Caco-2 (cell line): ENCODE data around the gene FBXO21. TPM values are rescaled to one million over a fixed set of nuclear protein-coding genes. Genes with fewer than 3 reads are reported as not detected.
A peak's percentile ranks its signal among the peaks of the same experiment; 100 is the strongest.

ENCODE experiments used
- BruUV-seq: library from RNA; stranded (reverse); fragments of 400-500 nt; replicated peaks from 2 replicates; lab custom pipeline; 2021; lab: Mats Ljungman, UMichigan
- CTCF ChIA-PET: fragments of 300-600 bp; sonication (Branson Sonifier 250); formaldehyde crosslinking; loops from one replicate; lab custom pipeline; 2022; ENCODE audit warnings: antibody characterized with exemption; lab: Charles Lee
- POLR2A ChIA-PET: fragments of 300-600 bp; sonication (Branson Sonifier 250); formaldehyde crosslinking; loops from one replicate; lab custom pipeline; 2022; ENCODE audit warnings: antibody characterized with exemption; lab: Charles Lee
- DNase-seq, 2 experiments: peaks; one replicate each; pipeline versions ENCODE4 v3.0.0 to v3.0.0-alpha.2; 2020 to 2022
- H3K27me3 ChIP-seq: replicated peaks from 2 replicates; pipeline ENCODE4 v1.6.0; 2011; ENCODE audit warnings: low read length; ENCODE audit not compliant: control insufficient read depth, insufficient read depth
- H3K36me3 ChIP-seq: 2 replicates; pipeline ENCODE4 v1.5.1; 2011; ENCODE audit warnings: low read length; ENCODE audit not compliant: control insufficient read depth, insufficient read depth
- H3K4me1 ChIP-seq: fragments of 250-450 bp; sonication (Bioruptor Pico); 2 replicates; pipeline ENCODE4 v1.5.1; 2020; ENCODE audit warnings: mild to moderate bottlenecking
- H3K4me3 ChIP-seq: 2 replicates; pipeline ENCODE4 v1.5.1; 2011; ENCODE audit warnings: low read depth, mild to moderate bottlenecking, control low read depth, low read length
- H3K9me3 ChIP-seq: fragments of 250-450 bp; sonication (Bioruptor Pico); 2 replicates; pipeline ENCODE4 v1.5.1; 2020; ENCODE audit warnings: mild to moderate bottlenecking, moderate library complexity
- H3K27ac Mint-ChIP-seq: one replicate; pipeline ENCODE4 v1.8.0; 2022; ENCODE audit warnings: mixed read lengths; ENCODE audit not compliant: unreplicated experiment
- H3K27me3 Mint-ChIP-seq: one replicate; pipeline ENCODE4 v1.8.0; 2022; ENCODE audit warnings: mixed read lengths; ENCODE audit not compliant: insufficient read depth, unreplicated experiment
- H3K36me3 Mint-ChIP-seq: one replicate; pipeline ENCODE4 v1.8.0; 2022; ENCODE audit warnings: mild to moderate bottlenecking, mixed read lengths; ENCODE audit not compliant: insufficient read depth, unreplicated experiment
- H3K4me1 Mint-ChIP-seq: one replicate; pipeline ENCODE4 v1.8.0; 2022; ENCODE audit warnings: low read depth, mixed read lengths; ENCODE audit not compliant: unreplicated experiment
- H3K4me3 Mint-ChIP-seq: one replicate; pipeline ENCODE4 v1.8.0; 2022; ENCODE audit warnings: mild to moderate bottlenecking, moderate library complexity, mixed read lengths; ENCODE audit not compliant: unreplicated experiment
- H3K9me3 Mint-ChIP-seq: one replicate; pipeline ENCODE4 v1.8.0; 2022; ENCODE audit warnings: mixed read lengths; ENCODE audit not compliant: unreplicated experiment
- CTCF ChIP-seq, 2 experiments: fragments of 200-600 bp in 1 of 2; IDR thresholded peaks; 1 replicate in 1 of 2; 2 replicates in 1 of 2; pipeline versions ENCODE4 v1.5.1 to v1.8.0; 2011 to 2022; ENCODE audit warnings: antibody characterized with exemption in 1 of 2, control low read depth in 1 of 2, inconsistent platforms in 1 of 2, low read depth in 1 of 2, low read length in 1 of 2, mild to moderate bottlenecking in 1 of 2, moderate library complexity in 1 of 2; ENCODE audit not compliant: insufficient read depth in 1 of 2, severe bottlenecking in 1 of 2, unreplicated experiment in 1 of 2
- intact Hi-C: fragments of 100-400 bp; cut with micrococcal nuclease; formaldehyde crosslinking; loops from one replicate; pipeline ENCODE4 v1.10.0; 2022; ENCODE audit not compliant: unreplicated experiment
- total RNA-seq: library from RNA; stranded (reverse); gene quantifications from 2 replicates; pipeline ENCODE4 v1.2.3, GENCODE V29; 2022

Gene FBXO21
- total RNA-seq, 1 experiment from 2014 or later, result 44.5 TPM

- Histone ChIP-seq H3K4me1 (no peaks in the 10 kb centered on the region), H3K27me3 (peaks cover 2% of the 10 kb centered on the region; the same call in 1 of the 2 replicates), H3K36me3 (no peaks in the 10 kb centered on the region), H3K9me3 (no peaks in the 10 kb centered on the region), H3K4me3 (no peak overlapping the region)
- no peak for DNase-seq
- Mint-ChIP-seq H3K36me3 (no peaks in the 10 kb centered on the region), H3K4me1 (no peaks in the 10 kb centered on the region), H3K4me3 (no peak overlapping the region), H3K27ac (no peak overlapping the region), H3K27me3 (peaks cover 24% of the 10 kb centered on the region), H3K9me3 (no peaks in the 10 kb centered on the region)
- BruUV-seq, result no TSS peak
- TF ChIP-seq CTCF (IDR thresholded peaks at IDR 0.05; ENCODE audit: insufficient read depth in 1 of 2, low read depth in 1 of 2, low read length in 1 of 2, severe bottlenecking in 1 of 2, unreplicated experiment in 1 of 2), result no peak
- intact Hi-C loops, result loop anchor here (5.0 kb wide), 2 partner anchors 624 to 639 kb away; no protein-coding TSS in a partner anchor
- ChIA-PET POLR2A (no interaction called here), CTCF (interaction anchor here (0.5 kb wide), 1 partner anchor 30 kb away, joined by 3 read pairs; no protein-coding TSS in a partner anchor)
Measured at GRCh38 chr12:117213295-117213808, 23.1 kb upstream of the FBXO21 start.

GRCh38 chr12:117212563-117213190 is 22.4 kb upstream of the FBXO21 start:
- Histone ChIP-seq H3K27me3 (no peaks in the 10 kb centered on the region), H3K36me3 (no peaks in the 10 kb centered on the region), H3K9me3 (no peaks in the 10 kb centered on the region), H3K4me3 (no peak overlapping the region), H3K4me1 (no peaks in the 10 kb centered on the region)
- DNase-seq, result peak; percentile 57 to 73
- Mint-ChIP-seq H3K4me3 (no peak overlapping the region), H3K4me1 (no peaks in the 10 kb centered on the region), H3K9me3 (no peaks in the 10 kb centered on the region), H3K27me3 (peaks cover 30% of the 10 kb centered on the region), H3K27ac (no peak overlapping the region), H3K36me3 (no peaks in the 10 kb centered on the region)
- TF ChIP-seq CTCF (IDR thresholded peaks at IDR 0.05; ENCODE audit: insufficient read depth in 1 of 2, low read depth in 1 of 2, low read length in 1 of 2, severe bottlenecking in 1 of 2, unreplicated experiment in 1 of 2), result peak; percentile 86 to 88
- CTCF ChIA-PET, result no interaction called here
- BruUV-seq, result no TSS peak
- intact Hi-C loops, result loop anchor here (1.0 to 5.0 kb wide), 4 partner anchors 155 to 640 kb away; no protein-coding TSS in a partner anchor
- POLR2A ChIA-PET, result no interaction called here

GRCh38 chr12:117210266-117210918 is 20.1 kb upstream of the FBXO21 start:
- Histone ChIP-seq H3K36me3 (no peaks in the 10 kb centered on the region), H3K4me3 (no peak overlapping the region), H3K4me1 (no peaks in the 10 kb centered on the region), H3K27me3 (no peaks in the 10 kb centered on the region), H3K9me3 (no peaks in the 10 kb centered on the region)
- H3K27ac Mint-ChIP-seq, result no peak overlapping the region
- intact Hi-C loops, result loop anchor here (5.0 kb wide), 2 partner anchors 627 to 642 kb away; no protein-coding TSS in a partner anchor
- no peaks in the 10 kb centered on the region for H3K36me3 Mint-ChIP-seq
- no peak overlapping the region for H3K4me3 Mint-ChIP-seq
- no peaks in the 10 kb centered on the region for H3K9me3 Mint-ChIP-seq
- no peak for TF ChIP-seq CTCF (IDR thresholded peaks at IDR 0.05; ENCODE audit: insufficient read depth in 1 of 2, low read depth in 1 of 2, low read length in 1 of 2, severe bottlenecking in 1 of 2, unreplicated experiment in 1 of 2)
- POLR2A ChIA-PET, result no interaction called here
- H3K4me1 Mint-ChIP-seq, result no peaks in the 10 kb centered on the region
- DNase-seq, result no peak
- H3K27me3 Mint-ChIP-seq, result peaks cover 23% of the 10 kb centered on the region
- CTCF ChIA-PET, result interaction anchor here (1.1 to 1.4 kb wide), 2 partner anchors 17 to 156 kb away, joined by 3 to 4 read pairs; no protein-coding TSS in a partner anchor
- no TSS peak for BruUV-seq
